Measurements from ENCODE around the gene SMPD1. TPM values are rescaled to one million over a fixed set of nuclear protein-coding genes. Genes with fewer than 3 reads are reported as not detected.

Gene SMPD1
- total RNA-seq, 1 donor from 2014 or later = 38.5 TPM

GRCh38 chr11:6402061-6402470, 11.8 kb downstream of the SMPD1 start:
- Mint-ChIP-seq H3K4me3 (ENCODE audit: unreplicated experiment) (no peak overlapping the region), H3K4me1 (ENCODE audit: low read depth, unreplicated experiment) (peaks cover 18% of the 10 kb centered on the region), H3K36me3 (ENCODE audit: unreplicated experiment) (peaks cover 9% of the 10 kb centered on the region), H3K27me3 (ENCODE audit: unreplicated experiment) (peaks cover 4% of the 10 kb centered on the region), H3K27ac (ENCODE audit: unreplicated experiment) (no peak overlapping the region), H3K9me3 (ENCODE audit: unreplicated experiment) (no peaks in the 10 kb centered on the region)
- DNase-seq = no peak
- no peak for TF ChIP-seq CTCF (IDR thresholded peaks at IDR 0.05; ENCODE audit: partially characterized antibody, unreplicated experiment)

- H3K4me3 Mint-ChIP-seq (ENCODE audit: unreplicated experiment) = no peak overlapping the region
- H3K4me1 Mint-ChIP-seq (ENCODE audit: low read depth, unreplicated experiment) = peaks cover 18% of the 10 kb centered on the region
- no peaks in the 10 kb centered on the region for H3K9me3 Mint-ChIP-seq (ENCODE audit: unreplicated experiment)
- DNase-seq = no peak
- peaks cover 9% of the 10 kb centered on the region for H3K36me3 Mint-ChIP-seq (ENCODE audit: unreplicated experiment)
- H3K27me3 Mint-ChIP-seq (ENCODE audit: unreplicated experiment) = peaks cover 4% of the 10 kb centered on the region
- no peak overlapping the region for H3K27ac Mint-ChIP-seq (ENCODE audit: unreplicated experiment)
- TF ChIP-seq CTCF (IDR thresholded peaks at IDR 0.05; ENCODE audit: partially characterized antibody, unreplicated experiment) = no peak
These were observed 12.3 kb downstream of the SMPD1 start for GRCh38 chr11:6402561-6402981.

DNA sequence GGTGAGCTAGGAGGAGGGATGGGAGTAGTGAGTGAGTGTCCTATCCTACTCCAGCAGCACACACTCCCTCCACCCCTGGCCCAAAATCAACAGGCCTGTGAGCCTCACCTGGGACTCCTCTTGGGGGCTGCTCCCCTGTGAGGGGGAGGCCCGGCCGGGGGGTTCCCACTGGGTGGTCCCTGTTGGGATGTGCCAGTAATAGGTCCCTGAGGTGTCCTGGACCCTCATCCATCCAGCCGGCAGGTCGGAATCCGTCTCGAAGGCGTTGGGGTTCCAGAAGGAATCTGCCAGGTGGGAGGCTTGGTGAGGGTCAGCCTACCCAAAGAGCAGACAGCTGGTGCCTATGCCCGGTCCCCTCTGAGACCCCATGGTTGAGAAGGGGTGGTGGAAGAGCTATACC, 13.3 kb downstream of the SMPD1 start:
- DNase-seq = no peak
- Mint-ChIP-seq H3K4me3 (ENCODE audit: unreplicated experiment) (no peak overlapping the region), H3K27ac (ENCODE audit: unreplicated experiment) (no peak overlapping the region), H3K36me3 (ENCODE audit: unreplicated experiment) (peaks cover 9% of the 10 kb centered on the region), H3K4me1 (ENCODE audit: low read depth, unreplicated experiment) (peaks cover 18% of the 10 kb centered on the region), H3K27me3 (ENCODE audit: unreplicated experiment) (peaks cover 4% of the 10 kb centered on the region), H3K9me3 (ENCODE audit: unreplicated experiment) (no peaks in the 10 kb centered on the region)
- TF ChIP-seq CTCF (IDR thresholded peaks at IDR 0.05; ENCODE audit: partially characterized antibody, unreplicated experiment) = no peak

- peaks cover 4% of the 10 kb centered on the region for H3K27me3 Mint-ChIP-seq (ENCODE audit: unreplicated experiment)
- DNase-seq = peak; percentile 33
- H3K4me1 Mint-ChIP-seq (ENCODE audit: low read depth, unreplicated experiment) = peaks cover 18% of the 10 kb centered on the region
- peaks cover 1% of the 10 kb centered on the region for H3K36me3 Mint-ChIP-seq (ENCODE audit: unreplicated experiment)
- peak overlapping the region; percentile 33 for H3K27ac Mint-ChIP-seq (ENCODE audit: unreplicated experiment)
- peak overlapping the region; percentile 35 for H3K4me3 Mint-ChIP-seq (ENCODE audit: unreplicated experiment)
- no peaks in the 10 kb centered on the region for H3K9me3 Mint-ChIP-seq (ENCODE audit: unreplicated experiment)
- TF ChIP-seq CTCF (IDR thresholded peaks at IDR 0.05; ENCODE audit: partially characterized antibody, unreplicated experiment) = no peak
These were observed 14.2 kb downstream of the SMPD1 start for GRCh38 chr11:6404342-6405051.

DNA sequence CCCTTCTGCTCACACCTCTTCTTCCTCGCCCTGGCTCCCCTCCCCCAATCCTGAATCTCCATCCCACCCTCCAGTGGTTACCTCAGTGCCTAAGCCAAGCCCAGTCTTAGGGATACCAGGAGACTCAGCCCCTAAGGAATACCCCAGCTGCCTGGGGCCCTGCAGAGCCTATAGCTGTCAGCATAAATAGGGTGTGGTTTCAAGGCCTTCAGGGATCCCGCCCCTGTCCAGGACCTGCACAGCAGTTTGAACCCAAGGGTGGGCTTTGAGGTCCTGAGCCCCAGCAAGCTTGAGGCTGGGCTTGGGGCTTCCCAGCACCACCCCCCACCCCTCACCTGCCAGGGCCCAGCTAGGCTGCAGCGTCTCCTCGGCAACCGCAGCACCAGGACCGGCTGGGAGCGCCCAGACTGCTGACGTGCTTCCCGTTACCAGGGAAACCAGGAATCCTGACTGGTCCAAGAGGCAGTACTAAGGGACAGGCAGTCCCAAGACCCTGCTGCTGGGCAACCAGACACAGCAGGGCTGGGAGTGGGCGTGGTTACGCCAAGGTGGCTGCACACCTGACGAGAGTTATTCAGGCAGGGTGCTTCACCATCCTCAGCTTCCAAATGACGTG, 14.9 kb downstream of the SMPD1 start:
- H3K4me1 Mint-ChIP-seq (ENCODE audit: low read depth, unreplicated experiment) = peaks cover 18% of the 10 kb centered on the region
- peak overlapping the region; percentile 33 for H3K27ac Mint-ChIP-seq (ENCODE audit: unreplicated experiment)
- H3K9me3 Mint-ChIP-seq (ENCODE audit: unreplicated experiment) = no peaks in the 10 kb centered on the region
- H3K27me3 Mint-ChIP-seq (ENCODE audit: unreplicated experiment) = peaks cover 4% of the 10 kb centered on the region
- H3K36me3 Mint-ChIP-seq (ENCODE audit: unreplicated experiment) = no peaks in the 10 kb centered on the region
- peak; percentile 65 for DNase-seq
- H3K4me3 Mint-ChIP-seq (ENCODE audit: unreplicated experiment) = peak overlapping the region; percentile 35
- no peak for TF ChIP-seq CTCF (IDR thresholded peaks at IDR 0.05; ENCODE audit: partially characterized antibody, unreplicated experiment)

Measured in glutamatergic neuron (in vitro differentiated cells).